Measurements from ENCODE around the gene TTC33. TPM values are rescaled to one million over a fixed set of nuclear protein-coding genes. Genes with fewer than 3 reads are reported as not detected.

TTC33 gene
- total RNA-seq, 4 donors from 2014 or later = 5.0 to 12.6 (median 7.0) TPM

- Histone ChIP-seq H3K36me3 (no peaks in the 10 kb centered on the region), H3K27me3 (no peaks in the 10 kb centered on the region), H3K27ac (no peak overlapping the region), H3K4me3 (no peak overlapping the region), H3K4me1 (peaks cover 0 to 7% (median 0%) of the 10 kb centered on the region in 3 donors), H3K9me3 (no peaks in the 10 kb centered on the region)
- DNase-seq = no peak
- intact Hi-C loops (cut with DNase I) = no loop called here
- TF ChIP-seq CTCF (IDR thresholded peaks at IDR 0.05) (no peak), POLR2A (IDR thresholded peaks at IDR 0.05) (no peak)
Measured at GRCh38 chr5:40556811-40557210, 198.9 kb downstream of the TTC33 start.

- H3K27ac ChIP-seq = no peak overlapping the region
- no peaks in the 10 kb centered on the region for H3K9me3 ChIP-seq
- intact Hi-C loops (cut with DNase I) = no loop called here
- no peaks in the 10 kb centered on the region for H3K27me3 ChIP-seq
- DNase-seq = no peak
- H3K4me1 ChIP-seq = peaks cover 0 to 7% (median 0%) of the 10 kb centered on the region in 3 donors
- no peak overlapping the region for H3K4me3 ChIP-seq
- H3K36me3 ChIP-seq = no peaks in the 10 kb centered on the region
- TF ChIP-seq CTCF (IDR thresholded peaks at IDR 0.05) (no peak), POLR2A (IDR thresholded peaks at IDR 0.05) (no peak)
- 80 to 95% methylated on average over 1 of the region's 1 CpG for WGBS, 2 donors
Measured at GRCh38 chr5:40555886-40556285, 199.9 kb downstream of the TTC33 start.

- DNase-seq = no peak
- H3K36me3 ChIP-seq = no peaks in the 10 kb centered on the region
- H3K27me3 ChIP-seq = no peaks in the 10 kb centered on the region
- 80 to 82% methylated on average over 1 of the region's 1 CpG for WGBS, 2 donors
- H3K4me1 ChIP-seq = peaks cover 0 to 7% (median 0%) of the 10 kb centered on the region in 3 donors
- TF ChIP-seq POLR2A (IDR thresholded peaks at IDR 0.05) (no peak), CTCF (IDR thresholded peaks at IDR 0.05) (no peak)
- no peaks in the 10 kb centered on the region for H3K9me3 ChIP-seq
- no peak overlapping the region for H3K4me3 ChIP-seq
- intact Hi-C loops (cut with DNase I) = no loop called here
- no peak overlapping the region for H3K27ac ChIP-seq
Measured at GRCh38 chr5:40554813-40555212, 200.9 kb downstream of the TTC33 start.

- no peak overlapping the region for H3K4me3 ChIP-seq
- WGBS, 2 donors = 80 to 94% methylated on average over 1 of the region's 1 CpG
- DNase-seq = no peak
- H3K4me1 ChIP-seq = peaks cover 0 to 7% (median 0%) of the 10 kb centered on the region in 3 donors
- no peak overlapping the region for H3K27ac ChIP-seq
- H3K36me3 ChIP-seq = no peaks in the 10 kb centered on the region
- H3K9me3 ChIP-seq = no peaks in the 10 kb centered on the region
- intact Hi-C loops (cut with DNase I) = no loop called here
- no peaks in the 10 kb centered on the region for H3K27me3 ChIP-seq
- TF ChIP-seq POLR2A (IDR thresholded peaks at IDR 0.05) (no peak), CTCF (IDR thresholded peaks at IDR 0.05) (no peak)
Measured at GRCh38 chr5:40554054-40554453, 201.7 kb downstream of the TTC33 start.

- intact Hi-C loops (cut with DNase I) = no loop called here
- no peak overlapping the region for H3K4me3 ChIP-seq
- no peaks in the 10 kb centered on the region for H3K36me3 ChIP-seq
- H3K9me3 ChIP-seq = no peaks in the 10 kb centered on the region
- no peaks in the 10 kb centered on the region for H3K27me3 ChIP-seq
- 64 to 89% methylated on average over 2 to 3 of the region's 3 CpGs for WGBS, 2 donors
- no peak for DNase-seq
- TF ChIP-seq CTCF (IDR thresholded peaks at IDR 0.05) (no peak), POLR2A (IDR thresholded peaks at IDR 0.05) (no peak)
- no peak overlapping the region for H3K27ac ChIP-seq
- H3K4me1 ChIP-seq = peaks cover 0 to 13% (median 0%) of the 10 kb centered on the region in 3 donors
Measured at GRCh38 chr5:40552981-40553380, 202.8 kb downstream of the TTC33 start.
